Gastroesophageal sphincter (tissue), 3 donors: ENCODE data around the gene PRAC2.

Experiments
- CTCF ChIP-seq, 4 experiments: fragments of 200-600 bp in 2 of 4; fragments of 450-650 bp in 2 of 4; sonication (generic) in 1 of 4; IDR thresholded peaks; one replicate each; pipeline ENCODE4 v1.5.1; 2017 to 2019; ENCODE audit warnings: antibody characterized with exemption in 4 of 4, mild to moderate bottlenecking in 2 of 4, moderate library complexity in 2 of 4
- EP300 ChIP-seq: sonication (generic); formaldehyde crosslinking; IDR thresholded peaks from one replicate; pipeline ENCODE4 v1.6.1; 2017; ENCODE audit warnings: antibody characterized with exemption, mild to moderate bottlenecking
- POLR2A ChIP-seq, 2 donors: fragments of 450-650 bp; IDR thresholded peaks; one replicate each; pipeline ENCODE4 v1.6.1; 2017; ENCODE audit warnings: antibody characterized with exemption in 2 of 2, mild to moderate bottlenecking in 2 of 2, moderate library complexity in 1 of 2
- POLR2AphosphoS5 ChIP-seq: sonication (generic); formaldehyde crosslinking; IDR thresholded peaks from one replicate; pipeline ENCODE4 v1.6.1; 2017; ENCODE audit warnings: antibody characterized with exemption

- TF ChIP-seq CTCF (IDR thresholded peaks at IDR 0.05): no peak
- TF ChIP-seq EP300: no peak
- no peak for TF ChIP-seq POLR2A (IDR thresholded peaks at IDR 0.05)
- TF ChIP-seq POLR2AphosphoS5: no peak
Measured at GRCh38 chr17:48756830-48757251, 33.9 kb downstream of the PRAC2 start.
